ENCODE results near the gene NAGPA. TPM values are rescaled to one million over a fixed set of nuclear protein-coding genes. Genes with fewer than 3 reads are reported as not detected.

Gene NAGPA
- total and polyA plus RNA-seq, 9 donors = 4.1 to 6.4 (median 5.7) TPM

GRCh38 chr16:4981473-4981872 lies 52.3 kb downstream of the NAGPA start:
- Histone ChIP-seq H3K9me3 (replicated peaks; ENCODE audit: control insufficient read depth, low read depth, low read length) (peaks cover 3% of the 10 kb centered on the region), H3K27me3 (ENCODE audit: control insufficient read depth, insufficient read depth, low read length) (peaks cover 16% of the 10 kb centered on the region), H3K36me3 (ENCODE audit: control insufficient read depth, insufficient read depth, low read length) (no peaks in the 10 kb centered on the region), H3K27ac (ENCODE audit: low read length) (no peak overlapping the region), H3K4me1 (ENCODE audit: control insufficient read depth, insufficient read depth, low read length) (peaks cover 11% of the 10 kb centered on the region), H3K4me3 (ENCODE audit: low read length) (no peak overlapping the region)
- 73% methylated on average over 4 of the region's 7 CpGs for WGBS (ENCODE audit: insufficient coverage)
- DNase-seq = no peak

- WGBS (ENCODE audit: insufficient coverage) = 77% methylated on average over 6 of the region's 10 CpGs
- H3K4me1 ChIP-seq (ENCODE audit: control insufficient read depth, insufficient read depth, low read length) = peaks cover 14% of the 10 kb centered on the region
- DNase-seq = no peak
- no peak overlapping the region for H3K27ac ChIP-seq (ENCODE audit: low read length)
- H3K27me3 ChIP-seq (ENCODE audit: control insufficient read depth, insufficient read depth, low read length) = peaks cover 12% of the 10 kb centered on the region
- peaks cover 3% of the 10 kb centered on the region for H3K9me3 ChIP-seq (replicated peaks; ENCODE audit: control insufficient read depth, low read depth, low read length)
- H3K4me3 ChIP-seq (ENCODE audit: low read length) = no peak overlapping the region
- no peaks in the 10 kb centered on the region for H3K36me3 ChIP-seq (ENCODE audit: control insufficient read depth, insufficient read depth, low read length)
Measured at GRCh38 chr16:4980691-4981090, 53.0 kb downstream of the NAGPA start.

- peaks cover 10% of the 10 kb centered on the region for H3K27me3 ChIP-seq (ENCODE audit: control insufficient read depth, insufficient read depth, low read length)
- 75% methylated on average over 13 of the region's 25 CpGs for WGBS (ENCODE audit: insufficient coverage)
- H3K4me1 ChIP-seq (ENCODE audit: control insufficient read depth, insufficient read depth, low read length) = peaks cover 14% of the 10 kb centered on the region
- no peak for DNase-seq
- H3K9me3 ChIP-seq (replicated peaks; ENCODE audit: control insufficient read depth, low read depth, low read length) = peaks cover 3% of the 10 kb centered on the region
- no peak overlapping the region for H3K4me3 ChIP-seq (ENCODE audit: low read length)
- no peak overlapping the region for H3K27ac ChIP-seq (ENCODE audit: low read length)
- H3K36me3 ChIP-seq (ENCODE audit: control insufficient read depth, insufficient read depth, low read length) = no peaks in the 10 kb centered on the region
Measured at GRCh38 chr16:4979736-4980660, 53.7 kb downstream of the NAGPA start.

GRCh38 chr16:4979164-4979563 lies 54.6 kb downstream of the NAGPA start:
- H3K4me3 ChIP-seq (ENCODE audit: low read length) = no peak overlapping the region
- WGBS (ENCODE audit: insufficient coverage) = 74% methylated on average over 5 of the region's 7 CpGs
- H3K27ac ChIP-seq (ENCODE audit: low read length) = no peak overlapping the region
- peaks cover 10% of the 10 kb centered on the region for H3K27me3 ChIP-seq (ENCODE audit: control insufficient read depth, insufficient read depth, low read length)
- peaks cover 14% of the 10 kb centered on the region for H3K4me1 ChIP-seq (ENCODE audit: control insufficient read depth, insufficient read depth, low read length)
- no peaks in the 10 kb centered on the region for H3K36me3 ChIP-seq (ENCODE audit: control insufficient read depth, insufficient read depth, low read length)
- no peak for DNase-seq
- H3K9me3 ChIP-seq (replicated peaks; ENCODE audit: control insufficient read depth, low read depth, low read length) = peaks cover 2% of the 10 kb centered on the region

- Histone ChIP-seq H3K27me3 (ENCODE audit: control insufficient read depth, insufficient read depth, low read length) (peaks cover 4% of the 10 kb centered on the region), H3K4me3 (ENCODE audit: low read length) (no peak overlapping the region), H3K36me3 (ENCODE audit: control insufficient read depth, insufficient read depth, low read length) (no peaks in the 10 kb centered on the region), H3K9me3 (replicated peaks; ENCODE audit: control insufficient read depth, low read depth, low read length) (no peaks in the 10 kb centered on the region), H3K27ac (ENCODE audit: low read length) (no peak overlapping the region), H3K4me1 (ENCODE audit: control insufficient read depth, insufficient read depth, low read length) (peaks cover 5% of the 10 kb centered on the region)
- DNase-seq = peak; percentile 50
- WGBS (ENCODE audit: insufficient coverage) = 54% methylated on average over 4 of the region's 5 CpGs
Measured at GRCh38 chr16:4976611-4977145, 57.1 kb downstream of the NAGPA start.

- no peak for DNase-seq
- no peak overlapping the region for H3K27ac ChIP-seq (ENCODE audit: low read length)
- no peak overlapping the region for H3K4me3 ChIP-seq (ENCODE audit: low read length)
- H3K4me1 ChIP-seq (ENCODE audit: control insufficient read depth, insufficient read depth, low read length) = peaks cover 4% of the 10 kb centered on the region
- H3K9me3 ChIP-seq (replicated peaks; ENCODE audit: control insufficient read depth, low read depth, low read length) = no peaks in the 10 kb centered on the region
- WGBS (ENCODE audit: insufficient coverage) = no CpG with 5 or more reads among the region's 2 CpGs
- peaks cover 4% of the 10 kb centered on the region for H3K27me3 ChIP-seq (ENCODE audit: control insufficient read depth, insufficient read depth, low read length)
- H3K36me3 ChIP-seq (ENCODE audit: control insufficient read depth, insufficient read depth, low read length) = no peaks in the 10 kb centered on the region
Measured at GRCh38 chr16:4976079-4976478, 57.7 kb downstream of the NAGPA start.

Other genes with a start within 250 kb of the NAGPA start
- gene SEPTIN12, start 245.6 kb downstream of the NAGPA start, total RNA-seq = not detected
- under 1 TPM in 1 of 8 donors, not detected in 7; 0.30 TPM for gene SEPTIN12, start 245.6 kb downstream of the NAGPA start, polyA plus RNA-seq (ENCODE audit: insufficient read depth in 1 of 8, insufficient read length in 8 of 8, low replicate concordance in 1 of 8)
- gene SMIM22, start 238.6 kb downstream of the NAGPA start, total RNA-seq = not detected
- 1 to 10 TPM in 2 of 8 donors, under 1 TPM in 2, not detected in 4; 0.31 to 3.2 (median 0.94) TPM for gene SMIM22, start 238.6 kb downstream of the NAGPA start, polyA plus RNA-seq (ENCODE audit: insufficient read depth in 1 of 8, insufficient read length in 8 of 8, low replicate concordance in 1 of 8)
- 8.5 TPM for gene ROGDI, start 231.3 kb downstream of the NAGPA start, total RNA-seq
- 10 to 100 TPM; 12.8 to 17.0 (median 14.7) TPM for gene ROGDI, start 231.3 kb downstream of the NAGPA start, polyA plus RNA-seq (ENCODE audit: insufficient read depth in 1 of 8, insufficient read length in 8 of 8, low replicate concordance in 1 of 8)
- gene GLYR1, start 186.6 kb downstream of the NAGPA start, total RNA-seq = 29.8 TPM
- gene GLYR1, start 186.6 kb downstream of the NAGPA start, polyA plus RNA-seq (ENCODE audit: insufficient read depth in 1 of 8, insufficient read length in 8 of 8, low replicate concordance in 1 of 8) = 10 to 100 TPM; 49.8 to 57.1 (median 51.5) TPM
- gene UBN1, start 186.5 kb downstream of the NAGPA start, total RNA-seq = 9.9 TPM
- gene UBN1, start 186.5 kb downstream of the NAGPA start, polyA plus RNA-seq (ENCODE audit: insufficient read depth in 1 of 8, insufficient read length in 8 of 8, low replicate concordance in 1 of 8) = 10 to 100 TPM; 13.4 to 24.6 (median 19.5) TPM
- 1.1 TPM for gene PPL, start 96.8 kb downstream of the NAGPA start, total RNA-seq
- 10 to 100 TPM in 1 of 8 donors, 1 to 10 TPM in 4, under 1 TPM in 3; 0.53 to 18.3 (median 1.1) TPM for gene PPL, start 96.8 kb downstream of the NAGPA start, polyA plus RNA-seq (ENCODE audit: insufficient read depth in 1 of 8, insufficient read length in 8 of 8, low replicate concordance in 1 of 8)
- 0.40 TPM for gene SEC14L5, start 75.6 kb downstream of the NAGPA start, total RNA-seq
- under 1 TPM; 0.55 to 1.00 (median 0.85) TPM for gene SEC14L5, start 75.6 kb downstream of the NAGPA start, polyA plus RNA-seq (ENCODE audit: insufficient read depth in 1 of 8, insufficient read length in 8 of 8, low replicate concordance in 1 of 8)
- gene C16orf89, start 32.0 kb upstream of the NAGPA start, total RNA-seq = not detected
- 1 to 10 TPM in 1 of 8 donors, under 1 TPM in 7; 0.17 to 5.4 (median 0.39) TPM for gene C16orf89, start 32.0 kb upstream of the NAGPA start, polyA plus RNA-seq (ENCODE audit: insufficient read depth in 1 of 8, insufficient read length in 8 of 8, low replicate concordance in 1 of 8)
- 13.0 TPM for gene ALG1, start 37.9 kb upstream of the NAGPA start, total RNA-seq
- gene ALG1, start 37.9 kb upstream of the NAGPA start, polyA plus RNA-seq (ENCODE audit: insufficient read depth in 1 of 8, insufficient read length in 8 of 8, low replicate concordance in 1 of 8) = 10 to 100 TPM; 10.1 to 13.6 (median 12.2) TPM
- gene EEF2KMT, start 63.9 kb upstream of the NAGPA start, total RNA-seq = 7.0 TPM
- gene EEF2KMT, start 63.9 kb upstream of the NAGPA start, polyA plus RNA-seq (ENCODE audit: insufficient read depth in 1 of 8, insufficient read length in 8 of 8, low replicate concordance in 1 of 8) = 10 to 100 TPM in 7 of 8 donors, 1 to 10 TPM in 1; 9.5 to 13.0 (median 11.1) TPM